Endothelial cell of umbilical vein (primary cell): ENCODE results near the gene DLGAP1. TPM values are rescaled to one million over a fixed set of nuclear protein-coding genes. Genes with fewer than 3 reads are reported as not detected.

Experiments
- BruUV-seq: library from RNA; stranded (reverse); fragments of 400-500 nt; replicated peaks from 2 replicates; lab custom pipeline; 2021; lab: Mats Ljungman, UMichigan
- CTCF ChIA-PET: fragments of 300-600, 350-600 bp; sonication (Branson Sonifier 250); formaldehyde crosslinking; loops from one replicate; lab custom pipeline; 2021; ENCODE audit warnings: antibody characterized with exemption, inconsistent platforms; lab: Charles Lee
- POLR2A ChIA-PET: fragments of 300-600, 350-600 bp; sonication (Branson Sonifier 250); formaldehyde crosslinking; loops from one replicate; lab custom pipeline; 2021; ENCODE audit warnings: antibody characterized with exemption, inconsistent platforms; lab: Charles Lee
- DNase-seq: peaks from one replicate; pipeline ENCODE4 v3.0.0-alpha.2; 2011; ENCODE audit warnings: low read depth, low spot score
- FAIRE-seq: peaks from 2 replicates; lab custom pipeline; 2011; peaks lifted over from hg19 to GRCh38; lab: Jason Lieb, UNC
- H2AFZ ChIP-seq: 2 replicates; pipeline ENCODE4 v1.6.0; 2012; ENCODE audit warnings: low read depth, low read length, control low read depth, inconsistent platforms
- H3K27ac ChIP-seq: 2 replicates; pipeline ENCODE4 v1.5.1; 2011; ENCODE audit warnings: low read depth, mild to moderate bottlenecking, control low read depth, low read length, moderate library complexity; ENCODE audit not compliant: insufficient read depth
- H3K27me3 ChIP-seq, 2 experiments: 2 replicates each; pipeline versions ENCODE4 v1.6.0 to v1.6.1; 2011; ENCODE audit warnings: low read length in 2 of 2, mixed read lengths in 1 of 2; ENCODE audit not compliant: control insufficient read depth in 2 of 2, insufficient read depth in 2 of 2
- H3K36me3 ChIP-seq, 2 experiments: 2 replicates in 1 of 2; 3 replicates in 1 of 2; pipeline ENCODE4 v1.5.1; 2011; ENCODE audit warnings: low read length in 2 of 2, mild to moderate bottlenecking in 1 of 2, moderate library complexity in 1 of 2; ENCODE audit not compliant: control insufficient read depth in 2 of 2, insufficient read depth in 2 of 2; ENCODE audit errors: extremely low read depth in 1 of 2
- H3K4me1 ChIP-seq: 3 replicates; pipeline ENCODE4 v1.5.1; 2011; ENCODE audit warnings: mild to moderate bottlenecking, low read length; ENCODE audit not compliant: control insufficient read depth, insufficient read depth; ENCODE audit errors: extremely low read depth
- H3K4me2 ChIP-seq: 2 replicates; pipeline ENCODE4 v1.6.1; 2011; ENCODE audit warnings: low read length, control low read depth, mixed read lengths; ENCODE audit not compliant: insufficient read depth
- H3K4me3 ChIP-seq, 3 experiments: fragments of 200-600 bp in 1 of 3; sonication (generic), shearing (Covaris generic) in 1 of 3; replicated peaks in 1 of 3; 2 replicates each; pipeline ENCODE4 v1.5.1; 2011 to 2016; ENCODE audit warnings: control low read depth in 3 of 3, low read length in 3 of 3, mild to moderate bottlenecking in 2 of 3, inconsistent platforms in 1 of 3, low read depth in 1 of 3, moderate library complexity in 1 of 3; ENCODE audit not compliant: insufficient read depth in 1 of 3
- H3K79me2 ChIP-seq: 2 replicates; pipeline ENCODE4 v1.6.0; 2012; ENCODE audit warnings: low read length, inconsistent platforms; ENCODE audit not compliant: control insufficient read depth, insufficient read depth
- H3K9ac ChIP-seq: replicated peaks from 2 replicates; pipeline ENCODE3; 2011; ENCODE audit warnings: low read length, control low read depth; ENCODE audit not compliant: insufficient read depth; ENCODE audit errors: extremely low read depth
- H3K9me1 ChIP-seq: replicated peaks from 3 replicates; pipeline ENCODE4 v1.6.0; 2011; ENCODE audit warnings: mild to moderate bottlenecking, low read length; ENCODE audit not compliant: control insufficient read depth, insufficient read depth; ENCODE audit errors: extremely low read depth
- H3K9me3 ChIP-seq: replicated peaks from 2 replicates; pipeline ENCODE4 v1.5.1; 2012; ENCODE audit warnings: low read length, inconsistent platforms; ENCODE audit not compliant: control insufficient read depth, insufficient read depth
- H4K20me1 ChIP-seq: replicated peaks from 2 replicates; pipeline ENCODE3; 2011; ENCODE audit warnings: mild to moderate bottlenecking, low read length; ENCODE audit not compliant: control insufficient read depth, insufficient read depth; ENCODE audit errors: extremely low read depth
- EZH2 ChIP-seq: IDR thresholded peaks from 2 replicates; pipeline ENCODE4 v1.6.1; 2012; ENCODE audit warnings: borderline replicate concordance, low read depth, mild to moderate bottlenecking, moderate library complexity, low read length, inconsistent platforms; ENCODE audit not compliant: severe bottlenecking
- FOS ChIP-seq: IDR thresholded peaks from 2 replicates; pipeline ENCODE4 v1.6.1; 2011; ENCODE audit warnings: mild to moderate bottlenecking, low read length, moderate library complexity, borderline replicate concordance; ENCODE audit not compliant: insufficient read depth
- GATA2 ChIP-seq: IDR thresholded peaks from 2 replicates; pipeline ENCODE4 v1.7.0; 2011; ENCODE audit warnings: low read depth, mild to moderate bottlenecking, moderate library complexity, mixed read lengths, low read length; ENCODE audit not compliant: insufficient read length, insufficient read depth
- JUN ChIP-seq: IDR thresholded peaks from 2 replicates; pipeline ENCODE4 v1.6.1; 2011; ENCODE audit warnings: borderline replicate concordance, low read depth; ENCODE audit not compliant: insufficient read length, insufficient read depth
- MYC ChIP-seq: IDR thresholded peaks from one replicate; pipeline ENCODE4 v1.6.1; 2011; ENCODE audit warnings: mild to moderate bottlenecking, low read depth, low read length
- POLR2A ChIP-seq: IDR thresholded peaks from 2 replicates; pipeline ENCODE4 v1.6.1; 2012; ENCODE audit warnings: low read depth, mild to moderate bottlenecking, control low read depth, low read length
- POLR2AphosphoS5 ChIP-seq: IDR thresholded peaks from 2 replicates; pipeline ENCODE4 v1.6.1; 2012; ENCODE audit warnings: low read depth, mild to moderate bottlenecking, control low read depth, low read length, moderate library complexity; ENCODE audit not compliant: insufficient read depth
- dilution Hi-C: fragments of 300-500 bp; cut with MboI; formaldehyde crosslinking; loops from one replicate; pipeline ENCODE4 v1.15.0; 2019; ENCODE audit warnings: low sequenced_read_pairs; ENCODE audit not compliant: extremely low pct_ligation_motif_present
- intact Hi-C: fragments of 100-400 bp; cut with micrococcal nuclease; formaldehyde crosslinking; loops from one replicate; pipeline ENCODE4 v1.10.0; 2022
- polyA plus RNA-seq, 4 experiments: library from polyadenylated mRNA; depleted of rRNA in 3 of 4; stranded (reverse) in 3 of 4; unstranded in 1 of 4; fragments of >200 nt; gene quantifications; 2 replicates each; pipeline versions ENCODE4 v1.2.1 to v1.2.3, GENCODE V29; 2011 to 2012; ENCODE audit warnings: missing spikeins in 1 of 4
- total RNA-seq: library from RNA; stranded (reverse); gene quantifications from 2 replicates; pipeline ENCODE4 v1.2.3, GENCODE V29; 2021
- TF ChIP-seq, protein P1 (sequence below), 2 donors: IDR thresholded peaks; 1 replicate in 1 of 2; 2 replicates in 1 of 2; pipeline ENCODE4 v1.5.1; 2011; ENCODE audit warnings: low read length in 2 of 2, mild to moderate bottlenecking in 2 of 2, moderate library complexity in 2 of 2, control low read depth in 1 of 2, inconsistent platforms in 1 of 2, low read depth in 1 of 2; ENCODE audit not compliant: insufficient read depth in 1 of 2; ENCODE audit errors: extremely low read depth in 1 of 2
- TF ChIP-seq, protein P2 (sequence below): IDR thresholded peaks from 2 replicates; pipeline ENCODE4 v1.6.1; 2011; ENCODE audit not compliant: insufficient read depth, insufficient read length

DLGAP1 gene
- total and polyA plus RNA-seq, 2 donors (not counting 3 experiments of a cell fraction or from before 2014, with no cell fraction given): 0.04 TPM; not detected in 1

DNA sequence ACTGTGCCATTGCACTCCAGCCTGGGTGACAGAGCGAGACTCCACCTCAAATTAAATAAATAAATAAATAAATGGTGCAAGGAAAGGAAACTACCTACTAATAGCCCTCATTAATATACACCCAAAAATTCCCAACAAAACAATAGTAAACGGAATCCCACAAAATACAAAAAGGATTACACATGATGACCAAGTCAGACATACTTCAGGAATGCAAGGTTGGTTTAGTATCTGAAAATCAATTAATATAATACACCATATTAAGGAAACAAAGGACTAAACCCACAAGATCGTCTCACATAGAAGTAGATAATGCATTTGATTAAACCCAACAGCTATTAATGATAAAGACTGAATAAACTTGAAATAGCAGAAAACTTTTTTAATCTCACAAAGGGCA, 697.7 kb downstream of the DLGAP1 start:
- Histone ChIP-seq H3K36me3 (no peaks in the 10 kb centered on the region), H3K4me2 (no peak overlapping the region), H3K4me3 (no peak overlapping the region), H3K27me3 (no peaks in the 10 kb centered on the region), H4K20me1 (no peaks in the 10 kb centered on the region), H2AFZ (no peak overlapping the region), H3K27ac (no peak overlapping the region), H3K4me1 (no peaks in the 10 kb centered on the region), H3K9ac (no peak overlapping the region), H3K9me1 (no peaks in the 10 kb centered on the region), H3K79me2 (no peaks in the 10 kb centered on the region), H3K9me3 (no peaks in the 10 kb centered on the region)
- BruUV-seq: no TSS peak
- no peak for DNase-seq
- TF ChIP-seq POLR2AphosphoS5: no peak
- TF ChIP-seq, protein P1, sequence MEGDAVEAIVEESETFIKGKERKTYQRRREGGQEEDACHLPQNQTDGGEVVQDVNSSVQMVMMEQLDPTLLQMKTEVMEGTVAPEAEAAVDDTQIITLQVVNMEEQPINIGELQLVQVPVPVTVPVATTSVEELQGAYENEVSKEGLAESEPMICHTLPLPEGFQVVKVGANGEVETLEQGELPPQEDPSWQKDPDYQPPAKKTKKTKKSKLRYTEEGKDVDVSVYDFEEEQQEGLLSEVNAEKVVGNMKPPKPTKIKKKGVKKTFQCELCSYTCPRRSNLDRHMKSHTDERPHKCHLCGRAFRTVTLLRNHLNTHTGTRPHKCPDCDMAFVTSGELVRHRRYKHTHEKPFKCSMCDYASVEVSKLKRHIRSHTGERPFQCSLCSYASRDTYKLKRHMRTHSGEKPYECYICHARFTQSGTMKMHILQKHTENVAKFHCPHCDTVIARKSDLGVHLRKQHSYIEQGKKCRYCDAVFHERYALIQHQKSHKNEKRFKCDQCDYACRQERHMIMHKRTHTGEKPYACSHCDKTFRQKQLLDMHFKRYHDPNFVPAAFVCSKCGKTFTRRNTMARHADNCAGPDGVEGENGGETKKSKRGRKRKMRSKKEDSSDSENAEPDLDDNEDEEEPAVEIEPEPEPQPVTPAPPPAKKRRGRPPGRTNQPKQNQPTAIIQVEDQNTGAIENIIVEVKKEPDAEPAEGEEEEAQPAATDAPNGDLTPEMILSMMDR (IDR thresholded peaks at IDR 0.05; ENCODE audit: extremely low read depth in 1 of 2, insufficient read depth in 1 of 2, low read depth in 1 of 2, low read length in 2 of 2): no peak
- TF ChIP-seq JUN: no peak
- TF ChIP-seq, protein P2, sequence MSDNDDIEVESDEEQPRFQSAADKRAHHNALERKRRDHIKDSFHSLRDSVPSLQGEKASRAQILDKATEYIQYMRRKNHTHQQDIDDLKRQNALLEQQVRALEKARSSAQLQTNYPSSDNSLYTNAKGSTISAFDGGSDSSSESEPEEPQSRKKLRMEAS: no peak
- no peak for TF ChIP-seq GATA2
- no peak for TF ChIP-seq FOS
- TF ChIP-seq POLR2A: no peak
- no peak for TF ChIP-seq MYC
- no peak for TF ChIP-seq EZH2
- CTCF ChIA-PET: no interaction called here
- POLR2A ChIA-PET: interaction anchor here (0.5 kb wide), 1 partner anchor 43 kb away, joined by 3 read pairs; no protein-coding TSS in a partner anchor
- intact Hi-C loops: no loop called here
- dilution Hi-C loops: no loop called here
- no peak for FAIRE-seq
